GM21723 (cell line): ENCODE results near the gene DCTN2.
"Not testable (repeated sequence)": the region's sequence is repeated elsewhere in the genome, so short reads cannot be mapped to it uniquely, and the experiment has no call there.

Experiments used
- ATAC-seq: cut with Tn5 transposase; IDR thresholded peaks from one replicate; pipeline ENCODE4 v1.9.1; 2021; ENCODE audit warnings: mild to moderate bottlenecking, moderate library complexity; ENCODE audit not compliant: unreplicated experiment

The DCTN2 gene

DNA sequence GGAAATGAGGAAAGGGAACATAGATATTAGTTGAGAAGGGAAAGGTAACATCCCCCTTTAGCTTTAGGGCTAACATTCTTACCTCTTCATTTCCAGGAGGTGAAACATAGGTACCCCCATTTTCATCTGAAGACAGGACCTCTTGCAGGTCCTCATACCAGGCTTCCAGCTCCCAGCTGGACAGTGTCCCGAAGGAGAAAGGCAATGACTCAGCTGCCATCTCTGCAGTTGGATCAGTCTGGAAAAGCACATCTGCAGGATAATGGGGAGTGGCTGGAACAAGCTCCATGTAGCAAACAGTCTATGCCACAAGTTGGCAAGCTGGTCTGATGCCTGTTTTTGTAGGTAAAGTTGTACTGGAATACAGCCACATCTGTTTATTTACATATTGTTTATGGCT lies 29.8 kb downstream of the DCTN2 start:
- ATAC-seq, result no peak

- ATAC-seq, result no peak
Measured at GRCh38 chr12:57516617-57517153, 30.3 kb downstream of the DCTN2 start.

DNA sequence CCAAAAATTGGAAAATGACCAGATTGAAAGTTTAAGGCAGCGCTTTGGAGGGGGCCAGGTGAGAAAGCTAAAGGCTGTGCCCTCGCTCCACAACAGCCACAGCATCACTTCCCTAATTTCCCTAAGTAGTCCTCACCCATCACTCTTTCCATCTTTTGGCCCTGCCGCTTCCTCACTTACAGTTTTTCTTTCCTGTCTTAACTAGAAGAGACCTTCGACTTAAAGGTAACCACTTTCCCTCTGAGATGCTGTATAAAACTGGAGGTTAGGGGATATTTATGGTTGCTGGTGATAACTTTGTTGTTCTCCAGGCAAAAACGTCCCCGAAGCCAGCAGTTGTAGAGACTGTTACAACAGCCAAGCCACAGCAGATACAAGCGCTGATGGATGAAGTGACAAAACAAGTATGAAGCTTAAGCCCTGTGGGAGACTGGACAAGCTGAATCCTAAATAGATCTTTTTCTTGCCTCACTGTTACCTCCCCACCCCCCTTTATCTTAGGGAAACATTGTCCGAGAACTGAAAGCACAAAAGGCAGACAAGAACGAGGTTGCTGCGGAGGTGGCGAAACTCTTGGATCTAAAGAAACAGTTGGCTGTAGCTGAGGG lies 31.0 kb downstream of the DCTN2 start:
- no peak for ATAC-seq

DNA sequence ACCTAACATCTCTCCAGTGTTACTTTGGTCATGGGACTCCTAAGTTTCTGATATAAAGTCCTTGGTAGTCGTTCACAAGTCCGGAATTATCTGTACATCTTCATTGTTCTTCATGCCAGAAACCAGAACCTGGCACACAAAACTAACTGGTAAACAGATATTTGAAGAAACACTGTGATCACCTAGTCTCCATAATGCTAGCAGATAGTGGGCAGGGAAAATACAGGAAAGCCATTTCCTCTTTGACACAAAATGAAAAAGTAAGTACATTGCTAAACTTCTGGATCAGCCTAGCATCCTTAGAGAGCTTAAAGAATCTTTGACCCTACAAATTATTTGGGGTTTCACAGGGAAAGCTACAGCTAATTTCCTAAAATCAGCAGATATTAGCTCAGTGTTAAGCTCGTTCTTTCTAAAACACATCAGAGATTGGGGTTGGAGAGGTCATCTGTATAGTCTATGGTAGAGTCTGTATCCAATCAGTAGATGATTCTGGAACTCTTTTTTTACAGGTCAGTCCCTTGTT lies 31.5 kb downstream of the DCTN2 start:
- ATAC-seq, result no peak

GRCh38 chr12:57514720-57515407 lies 32.1 kb downstream of the DCTN2 start:
- ATAC-seq, result no peak

DNA sequence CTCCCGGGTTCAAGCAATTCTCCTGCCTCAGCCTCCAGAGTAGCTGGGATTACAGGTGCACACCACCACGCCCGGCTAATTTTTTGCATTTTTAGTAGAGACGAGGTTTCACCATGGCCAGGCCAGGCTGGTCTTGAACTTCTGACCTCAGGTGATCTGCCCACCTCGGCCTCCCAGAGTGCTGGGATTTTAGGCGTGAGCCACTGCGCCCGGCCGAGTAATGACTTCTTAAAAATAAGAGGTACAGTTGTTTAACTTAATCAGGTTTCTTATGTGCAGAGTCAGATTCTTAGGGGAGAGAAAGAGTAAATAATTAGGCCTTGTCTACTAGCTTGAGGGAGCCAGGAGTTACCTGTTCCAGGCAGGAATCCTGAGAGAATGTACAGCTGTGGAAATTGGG lies 32.7 kb downstream of the DCTN2 start:
- not testable (repeated sequence) for ATAC-seq

- not testable (repeated sequence) for ATAC-seq
Measured at GRCh38 chr12:57513677-57514076, 33.3 kb downstream of the DCTN2 start.

- ATAC-seq, result no peak
Measured at GRCh38 chr12:57513266-57513665, 33.7 kb downstream of the DCTN2 start.

GRCh38 chr12:57512665-57513064 lies 34.3 kb downstream of the DCTN2 start:
- no peak for ATAC-seq

DNA sequence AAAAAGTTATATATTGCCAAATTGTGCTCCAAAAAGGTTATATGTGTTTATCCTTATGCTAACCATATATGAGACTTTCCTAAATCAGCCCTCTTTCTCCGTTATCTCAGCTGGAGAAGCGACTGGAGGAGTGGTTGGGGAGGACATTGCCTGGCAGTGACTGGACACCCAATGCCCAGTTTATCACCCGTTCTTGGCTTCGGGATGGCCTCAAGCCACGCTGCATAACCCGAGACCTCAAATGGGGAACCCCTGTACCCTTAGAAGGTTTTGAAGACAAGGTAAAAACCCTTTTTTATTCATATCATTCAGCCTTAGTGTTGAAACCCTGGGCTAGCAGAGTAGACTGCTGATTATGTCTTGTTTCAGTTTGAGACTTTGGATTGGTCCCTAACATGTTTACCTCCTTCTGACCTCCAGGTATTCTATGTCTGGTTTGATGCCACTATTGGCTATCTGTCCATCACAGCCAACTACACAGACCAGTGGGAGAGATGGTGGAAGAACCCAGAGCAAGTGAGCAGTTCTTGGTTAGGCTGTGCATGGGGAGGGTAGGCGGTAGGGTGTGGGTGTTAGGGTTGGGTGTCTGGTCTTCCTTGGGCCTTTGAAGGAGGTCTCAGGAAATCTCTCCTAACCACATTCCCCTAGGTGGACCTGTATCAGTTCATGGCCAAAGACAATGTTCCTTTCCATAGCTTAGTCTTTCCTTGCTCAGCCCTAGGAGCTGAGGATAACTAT lies 35.2 kb downstream of the DCTN2 start:
- ATAC-seq, result no peak

- ATAC-seq, result no peak
Measured at GRCh38 chr12:57511161-57511560, 35.8 kb downstream of the DCTN2 start.

GRCh38 chr12:57507796-57508195 lies 39.2 kb downstream of the DCTN2 start:
- ATAC-seq, result not testable (repeated sequence)

DNA sequence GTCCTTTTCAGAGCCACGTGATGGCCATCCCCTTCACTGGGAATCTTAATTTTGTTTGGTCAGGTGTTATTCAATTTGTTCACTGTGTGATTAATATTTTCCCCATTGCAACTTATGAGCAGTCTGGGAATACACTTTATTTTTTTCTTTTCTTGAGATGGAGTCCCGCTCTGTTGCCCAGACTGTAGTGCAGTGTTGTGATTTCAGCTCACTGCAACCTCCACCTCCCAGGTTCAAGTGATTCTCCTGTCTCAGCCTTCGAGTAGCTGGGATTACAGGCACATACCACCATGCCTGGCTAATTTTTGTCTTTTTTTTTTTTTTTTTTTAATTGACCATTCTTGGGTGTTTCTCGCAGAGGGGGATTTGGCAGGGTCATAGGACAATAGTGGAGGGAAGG lies 40.5 kb downstream of the DCTN2 start:
- ATAC-seq, result not testable (repeated sequence)

GRCh38 chr12:57502311-57502969 lies 44.6 kb downstream of the DCTN2 start:
- not testable (repeated sequence) for ATAC-seq

- ATAC-seq, result no peak
Measured at GRCh38 chr12:57500213-57500612, 46.8 kb downstream of the DCTN2 start.

- ATAC-seq, result no peak
Measured at GRCh38 chr12:57498571-57498970, 48.4 kb downstream of the DCTN2 start.

GRCh38 chr12:57498132-57498502 lies 48.9 kb downstream of the DCTN2 start:
- no peak for ATAC-seq

DNA sequence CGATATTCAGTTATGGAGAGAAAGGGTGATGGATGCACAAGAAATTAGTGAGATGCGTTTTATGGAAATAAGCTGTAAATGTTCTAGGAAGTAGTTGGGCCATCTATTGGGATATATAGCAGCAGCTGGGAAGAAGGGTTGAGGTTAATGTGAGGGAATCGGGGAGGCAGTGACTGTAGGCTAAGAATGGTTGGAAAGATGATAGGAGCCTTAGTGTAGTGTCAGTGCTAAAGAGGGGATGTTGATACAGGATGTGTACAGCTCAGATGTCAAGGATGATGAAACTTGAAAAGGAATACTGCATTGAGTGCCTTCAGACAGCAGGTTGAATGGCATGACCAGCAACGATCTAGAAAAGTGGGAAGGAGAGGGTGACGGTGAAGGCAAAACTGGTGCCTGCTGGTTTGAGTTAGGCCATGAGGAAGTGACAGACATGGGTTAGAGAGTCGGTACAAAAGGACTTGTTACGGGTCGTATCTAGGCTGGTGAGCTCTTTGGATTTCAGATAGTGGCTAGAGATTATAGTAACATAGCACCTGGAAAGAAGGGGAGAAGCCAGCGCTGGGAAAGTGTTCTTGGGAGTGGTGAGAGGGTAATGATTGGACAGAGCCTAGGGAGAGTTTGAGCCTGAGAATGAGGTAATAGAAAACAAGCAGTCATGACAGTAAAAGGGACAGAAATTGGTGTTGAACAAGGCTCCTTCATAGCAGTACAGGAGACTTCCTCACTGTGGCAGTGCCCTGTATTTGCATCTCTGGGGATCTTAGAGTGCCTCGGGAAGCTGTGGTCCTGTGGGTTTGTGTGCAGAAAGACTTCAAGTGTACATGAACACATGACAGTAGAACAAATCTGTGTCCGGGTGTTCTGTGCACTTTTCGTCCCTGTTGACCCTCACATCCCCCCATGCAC lies 49.5 kb downstream of the DCTN2 start:
- ATAC-seq, result no peak

- no peak for ATAC-seq
Measured at GRCh38 chr12:57496822-57497221, 50.2 kb downstream of the DCTN2 start.
